ENCODE results near the gene RUSC2.
A peak's percentile ranks its signal among the peaks of the same experiment; 100 is the strongest.
"Not testable (repeated sequence)": the region's sequence is repeated elsewhere in the genome, so short reads cannot be mapped to it uniquely, and the experiment has no call there.

Gene RUSC2

DNA sequence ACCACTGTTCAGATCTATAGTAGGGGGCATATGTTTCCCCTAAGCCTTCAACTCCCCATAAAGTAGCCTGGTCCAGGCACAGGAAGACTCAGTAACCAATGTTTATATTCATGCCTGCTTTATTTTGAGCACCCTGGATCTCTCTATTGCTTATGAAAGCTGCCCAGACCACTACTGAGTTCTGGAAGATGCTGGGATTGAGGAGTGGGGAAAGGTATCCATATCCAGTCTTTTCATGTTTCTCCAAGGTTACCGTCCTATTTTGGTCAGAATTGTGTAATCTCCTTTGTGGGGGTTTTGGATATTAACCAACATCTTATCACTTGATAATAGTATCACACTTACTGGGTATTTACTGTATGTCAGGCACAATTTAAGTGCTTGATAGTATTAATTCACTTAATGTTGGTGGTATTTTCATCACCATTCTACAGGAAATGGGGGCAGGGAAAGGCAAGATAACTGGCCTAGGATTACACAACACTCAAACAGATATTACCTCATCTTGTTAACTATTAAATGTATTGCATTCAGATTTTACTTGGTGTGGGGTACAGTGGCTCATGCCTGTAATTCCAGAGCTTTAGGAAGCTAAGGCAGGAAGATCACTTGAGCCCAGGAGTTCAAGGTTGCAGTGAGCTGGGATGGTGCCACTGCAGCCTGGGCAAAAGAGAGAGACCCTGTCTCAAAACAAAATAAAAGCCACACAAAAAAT, 36.3 kb downstream of the RUSC2 start:
- DNase-seq: peak; percentile 79

- DNase-seq: no peak
These were observed 39.4 kb downstream of the RUSC2 start for GRCh38 chr9:35529161-35529823.

DNA sequence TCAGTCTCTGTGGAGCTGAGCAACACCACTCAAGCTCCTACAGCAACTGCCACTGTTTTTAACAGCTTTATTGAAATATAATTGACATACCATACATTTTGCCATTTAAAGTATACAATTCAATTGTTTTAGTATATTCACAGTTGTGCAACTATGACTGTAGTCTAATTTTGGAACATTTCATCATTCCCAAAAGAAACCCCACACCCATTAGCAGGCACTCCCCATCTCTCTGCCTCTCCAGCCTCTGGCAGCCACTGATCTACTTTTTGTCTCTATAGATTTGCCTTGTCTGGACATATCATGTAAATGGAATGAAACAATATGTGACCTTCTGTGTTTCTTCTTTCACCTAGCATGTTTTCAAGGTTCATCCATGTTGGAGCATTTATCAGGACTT, 43.5 kb downstream of the RUSC2 start:
- peak; percentile 56 for DNase-seq

DNA sequence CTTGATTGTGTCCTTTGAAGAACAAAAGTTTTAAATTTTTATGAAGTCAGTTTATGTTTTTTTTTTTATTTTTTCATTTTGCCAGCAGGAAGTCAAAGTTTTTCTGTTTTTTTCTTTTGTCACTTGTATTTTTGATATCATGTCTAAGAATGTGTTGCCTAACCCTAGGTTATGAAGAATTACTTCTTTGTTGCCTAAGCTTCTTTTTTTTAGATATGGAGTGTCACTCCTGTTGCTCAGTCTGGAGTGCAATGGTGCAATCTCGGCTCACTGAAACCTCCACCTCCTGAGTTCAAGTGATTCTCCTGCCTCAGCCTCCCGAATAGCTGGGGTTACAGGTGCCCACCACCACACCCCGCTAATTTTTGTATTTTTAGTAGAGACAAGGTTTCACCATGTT, 45.0 kb downstream of the RUSC2 start:
- not testable (repeated sequence) for DNase-seq

DNA sequence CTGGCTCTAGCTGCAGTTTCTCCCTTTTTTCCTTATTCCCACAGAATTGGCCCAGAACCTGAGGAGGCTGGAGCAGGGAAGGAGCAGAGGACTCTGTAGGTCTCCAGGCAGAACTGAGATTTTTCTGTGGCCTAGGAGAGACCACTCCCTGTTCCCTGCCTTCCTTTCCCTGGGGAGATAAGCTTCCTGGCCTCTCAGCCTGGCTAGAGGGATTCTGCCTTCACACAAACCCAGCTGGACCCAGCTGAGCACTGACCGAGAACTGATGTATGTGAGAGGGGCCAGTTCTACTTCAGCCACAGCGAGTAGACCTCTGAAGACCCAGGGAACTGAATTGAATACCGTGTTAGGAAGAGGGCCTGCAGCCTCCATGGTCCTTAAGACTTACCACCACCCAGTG, 48.0 kb downstream of the RUSC2 start:
- DNase-seq: no peak

DNA sequence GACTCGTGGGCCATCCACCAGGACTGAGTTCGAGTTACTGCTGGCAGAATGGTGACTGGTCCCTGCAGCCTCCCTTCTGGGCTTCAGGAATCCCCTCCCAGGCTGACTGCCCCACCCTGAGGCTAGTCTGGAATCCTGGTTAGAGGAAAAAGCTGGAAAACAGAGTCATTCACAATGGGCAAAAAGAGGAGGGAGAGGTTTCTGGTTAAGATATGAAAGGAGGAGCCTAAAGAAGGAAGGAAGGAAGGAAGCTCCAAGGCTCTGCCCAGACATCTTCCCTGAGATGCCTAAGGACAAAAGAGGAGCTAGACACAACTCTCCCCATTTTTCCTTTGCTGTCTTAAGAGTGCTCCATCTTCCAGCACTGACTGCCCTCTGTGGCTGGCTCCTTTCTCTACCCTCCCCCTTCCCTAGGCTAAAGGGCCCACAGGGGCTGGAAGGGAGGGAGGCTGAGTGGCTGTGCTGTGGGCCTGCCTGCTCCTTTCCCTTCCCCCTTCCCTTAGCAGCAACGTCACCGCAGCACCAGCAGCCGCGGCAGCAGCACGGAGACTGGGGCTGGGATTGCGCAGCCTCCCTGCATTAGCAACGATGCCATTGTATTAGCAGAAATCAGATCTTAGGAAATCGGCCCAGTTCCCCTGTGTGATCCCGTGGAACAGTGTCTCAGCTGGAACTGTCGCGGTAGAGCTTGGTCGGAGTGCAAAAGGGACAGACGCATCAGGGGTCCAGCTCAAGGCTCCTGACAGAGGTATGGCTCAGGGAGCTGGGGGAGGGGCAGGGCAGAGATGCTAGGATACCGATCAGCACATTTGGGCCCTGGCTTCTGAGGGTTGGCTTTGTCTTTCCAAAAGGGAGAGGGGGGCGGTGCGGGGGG, 48.7 kb downstream of the RUSC2 start:
- peak; percentile 78 for DNase-seq
